Breast epithelium (tissue), 3 donors: Measurements from ENCODE around the gene CCDC127.

Experiments used
- CTCF ChIP-seq, 3 donors: fragments of 450-650 bp; IDR thresholded peaks; one replicate each; pipeline ENCODE4 v1.5.1; 2016 to 2017; ENCODE audit warnings: antibody characterized with exemption in 3 of 3, mild to moderate bottlenecking in 3 of 3, moderate library complexity in 3 of 3
- POLR2A ChIP-seq: fragments of 450-650 bp; IDR thresholded peaks from one replicate; pipeline ENCODE4 v1.6.1; 2016; ENCODE audit warnings: antibody characterized with exemption, mild to moderate bottlenecking, moderate library complexity

- TF ChIP-seq CTCF (IDR thresholded peaks at IDR 0.05): no peak
- TF ChIP-seq POLR2A: no peak
Measured at GRCh38 chr5:161803-162110, 56.2 kb downstream of the CCDC127 start.
